Endothelial cell of umbilical vein (primary cell): ENCODE measurements around the gene MKLN1. TPM values are rescaled to one million over a fixed set of nuclear protein-coding genes. Genes with fewer than 3 reads are reported as not detected.

Experiments
- BruUV-seq: library from RNA; stranded (reverse); fragments of 400-500 nt; replicated peaks from 2 replicates; lab custom pipeline; 2021; lab: Mats Ljungman, UMichigan
- CTCF ChIA-PET: fragments of 300-600, 350-600 bp; sonication (Branson Sonifier 250); formaldehyde crosslinking; loops from one replicate; lab custom pipeline; 2021; ENCODE audit warnings: antibody characterized with exemption, inconsistent platforms; lab: Charles Lee
- POLR2A ChIA-PET: fragments of 300-600, 350-600 bp; sonication (Branson Sonifier 250); formaldehyde crosslinking; loops from one replicate; lab custom pipeline; 2021; ENCODE audit warnings: antibody characterized with exemption, inconsistent platforms; lab: Charles Lee
- DNase-seq: peaks from one replicate; pipeline ENCODE4 v3.0.0-alpha.2; 2011; ENCODE audit warnings: low read depth, low spot score
- FAIRE-seq: peaks from 2 replicates; lab custom pipeline; 2011; peaks lifted over from hg19 to GRCh38; lab: Jason Lieb, UNC
- H2AFZ ChIP-seq: 2 replicates; pipeline ENCODE4 v1.6.0; 2012; ENCODE audit warnings: low read depth, low read length, control low read depth, inconsistent platforms
- H3K27ac ChIP-seq: 2 replicates; pipeline ENCODE4 v1.5.1; 2011; ENCODE audit warnings: low read depth, mild to moderate bottlenecking, control low read depth, low read length, moderate library complexity; ENCODE audit not compliant: insufficient read depth
- H3K27me3 ChIP-seq, 2 experiments: 2 replicates each; pipeline versions ENCODE4 v1.6.0 to v1.6.1; 2011; ENCODE audit warnings: low read length in 2 of 2, mixed read lengths in 1 of 2; ENCODE audit not compliant: control insufficient read depth in 2 of 2, insufficient read depth in 2 of 2
- H3K36me3 ChIP-seq, 2 experiments: 2 replicates in 1 of 2; 3 replicates in 1 of 2; pipeline ENCODE4 v1.5.1; 2011; ENCODE audit warnings: low read length in 2 of 2, mild to moderate bottlenecking in 1 of 2, moderate library complexity in 1 of 2; ENCODE audit not compliant: control insufficient read depth in 2 of 2, insufficient read depth in 2 of 2; ENCODE audit errors: extremely low read depth in 1 of 2
- H3K4me1 ChIP-seq: 3 replicates; pipeline ENCODE4 v1.5.1; 2011; ENCODE audit warnings: mild to moderate bottlenecking, low read length; ENCODE audit not compliant: control insufficient read depth, insufficient read depth; ENCODE audit errors: extremely low read depth
- H3K4me2 ChIP-seq: 2 replicates; pipeline ENCODE4 v1.6.1; 2011; ENCODE audit warnings: low read length, control low read depth, mixed read lengths; ENCODE audit not compliant: insufficient read depth
- H3K4me3 ChIP-seq, 3 experiments: fragments of 200-600 bp in 1 of 3; sonication (generic), shearing (Covaris generic) in 1 of 3; replicated peaks in 1 of 3; 2 replicates each; pipeline ENCODE4 v1.5.1; 2011 to 2016; ENCODE audit warnings: control low read depth in 3 of 3, low read length in 3 of 3, mild to moderate bottlenecking in 2 of 3, inconsistent platforms in 1 of 3, low read depth in 1 of 3, moderate library complexity in 1 of 3; ENCODE audit not compliant: insufficient read depth in 1 of 3
- H3K79me2 ChIP-seq: 2 replicates; pipeline ENCODE4 v1.6.0; 2012; ENCODE audit warnings: low read length, inconsistent platforms; ENCODE audit not compliant: control insufficient read depth, insufficient read depth
- H3K9ac ChIP-seq: replicated peaks from 2 replicates; pipeline ENCODE3; 2011; ENCODE audit warnings: low read length, control low read depth; ENCODE audit not compliant: insufficient read depth; ENCODE audit errors: extremely low read depth
- H3K9me1 ChIP-seq: replicated peaks from 3 replicates; pipeline ENCODE4 v1.6.0; 2011; ENCODE audit warnings: mild to moderate bottlenecking, low read length; ENCODE audit not compliant: control insufficient read depth, insufficient read depth; ENCODE audit errors: extremely low read depth
- H3K9me3 ChIP-seq: replicated peaks from 2 replicates; pipeline ENCODE4 v1.5.1; 2012; ENCODE audit warnings: low read length, inconsistent platforms; ENCODE audit not compliant: control insufficient read depth, insufficient read depth
- H4K20me1 ChIP-seq: replicated peaks from 2 replicates; pipeline ENCODE3; 2011; ENCODE audit warnings: mild to moderate bottlenecking, low read length; ENCODE audit not compliant: control insufficient read depth, insufficient read depth; ENCODE audit errors: extremely low read depth
- EZH2 ChIP-seq: IDR thresholded peaks from 2 replicates; pipeline ENCODE4 v1.6.1; 2012; ENCODE audit warnings: borderline replicate concordance, low read depth, mild to moderate bottlenecking, moderate library complexity, low read length, inconsistent platforms; ENCODE audit not compliant: severe bottlenecking
- FOS ChIP-seq: IDR thresholded peaks from 2 replicates; pipeline ENCODE4 v1.6.1; 2011; ENCODE audit warnings: mild to moderate bottlenecking, low read length, moderate library complexity, borderline replicate concordance; ENCODE audit not compliant: insufficient read depth
- GATA2 ChIP-seq: IDR thresholded peaks from 2 replicates; pipeline ENCODE4 v1.7.0; 2011; ENCODE audit warnings: low read depth, mild to moderate bottlenecking, moderate library complexity, mixed read lengths, low read length; ENCODE audit not compliant: insufficient read length, insufficient read depth
- JUN ChIP-seq: IDR thresholded peaks from 2 replicates; pipeline ENCODE4 v1.6.1; 2011; ENCODE audit warnings: borderline replicate concordance, low read depth; ENCODE audit not compliant: insufficient read length, insufficient read depth
- MYC ChIP-seq: IDR thresholded peaks from one replicate; pipeline ENCODE4 v1.6.1; 2011; ENCODE audit warnings: mild to moderate bottlenecking, low read depth, low read length
- POLR2A ChIP-seq: IDR thresholded peaks from 2 replicates; pipeline ENCODE4 v1.6.1; 2012; ENCODE audit warnings: low read depth, mild to moderate bottlenecking, control low read depth, low read length
- POLR2AphosphoS5 ChIP-seq: IDR thresholded peaks from 2 replicates; pipeline ENCODE4 v1.6.1; 2012; ENCODE audit warnings: low read depth, mild to moderate bottlenecking, control low read depth, low read length, moderate library complexity; ENCODE audit not compliant: insufficient read depth
- dilution Hi-C: fragments of 300-500 bp; cut with MboI; formaldehyde crosslinking; loops from one replicate; pipeline ENCODE4 v1.15.0; 2019; ENCODE audit warnings: low sequenced_read_pairs; ENCODE audit not compliant: extremely low pct_ligation_motif_present
- intact Hi-C: fragments of 100-400 bp; cut with micrococcal nuclease; formaldehyde crosslinking; loops from one replicate; pipeline ENCODE4 v1.10.0; 2022
- polyA plus RNA-seq, 4 experiments: library from polyadenylated mRNA; depleted of rRNA in 3 of 4; stranded (reverse) in 3 of 4; unstranded in 1 of 4; fragments of >200 nt; gene quantifications; 2 replicates each; pipeline versions ENCODE4 v1.2.1 to v1.2.3, GENCODE V29; 2011 to 2012; ENCODE audit warnings: missing spikeins in 1 of 4
- total RNA-seq: library from RNA; stranded (reverse); gene quantifications from 2 replicates; pipeline ENCODE4 v1.2.3, GENCODE V29; 2021
- TF ChIP-seq, protein P1 (sequence below), 2 donors: IDR thresholded peaks; 1 replicate in 1 of 2; 2 replicates in 1 of 2; pipeline ENCODE4 v1.5.1; 2011; ENCODE audit warnings: low read length in 2 of 2, mild to moderate bottlenecking in 2 of 2, moderate library complexity in 2 of 2, control low read depth in 1 of 2, inconsistent platforms in 1 of 2, low read depth in 1 of 2; ENCODE audit not compliant: insufficient read depth in 1 of 2; ENCODE audit errors: extremely low read depth in 1 of 2
- TF ChIP-seq, protein P2 (sequence below): IDR thresholded peaks from 2 replicates; pipeline ENCODE4 v1.6.1; 2011; ENCODE audit not compliant: insufficient read depth, insufficient read length

Gene MKLN1
- total and polyA plus RNA-seq, 2 donors (not counting 3 experiments of a cell fraction or from before 2014, with no cell fraction given): 12.2 to 32.1 TPM

DNA sequence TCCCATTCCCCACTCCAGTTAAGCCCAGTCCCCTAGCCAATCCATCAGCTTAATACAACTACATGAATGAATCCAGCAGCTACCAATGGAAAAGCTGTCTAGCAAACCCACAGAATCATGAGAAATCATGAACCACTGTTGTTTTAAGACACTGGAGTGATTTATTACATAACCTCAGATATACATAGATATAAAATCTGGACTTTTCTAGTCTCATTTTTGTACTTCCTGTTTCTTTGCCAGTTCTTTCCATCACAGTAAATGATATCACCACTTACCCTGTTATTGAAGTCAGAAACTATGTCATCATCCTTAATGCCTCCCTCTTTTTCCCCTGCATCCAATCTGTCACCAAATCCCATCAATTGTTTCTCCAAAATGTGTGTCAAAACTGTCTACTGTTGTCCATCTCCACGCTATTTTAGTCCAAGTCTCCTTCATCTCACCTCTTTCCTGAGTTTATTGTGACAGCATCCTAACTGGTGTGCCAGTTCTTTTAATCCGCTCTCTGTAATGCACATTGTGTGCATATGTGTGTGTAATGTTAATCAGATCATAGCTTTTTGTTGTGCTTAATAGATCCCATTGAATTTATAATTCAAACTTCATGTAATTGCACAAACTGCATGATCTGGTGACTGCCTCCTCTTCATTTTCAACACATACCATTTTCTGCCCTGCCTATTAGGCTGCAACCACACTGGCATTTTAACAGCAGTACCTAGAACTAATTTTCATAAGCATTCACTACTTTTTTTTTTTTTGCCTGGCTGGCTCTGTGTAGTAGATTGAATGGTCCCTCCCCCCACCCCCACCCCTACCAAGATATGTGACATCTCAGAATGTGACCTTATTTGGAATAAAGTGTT, 56.0 kb downstream of the MKLN1 start:
- ChIA-PET POLR2A (no interaction called here), CTCF (no interaction called here)
- Histone ChIP-seq H3K4me2 (no peak overlapping the region), H3K4me3 (no peak overlapping the region), H3K9me1 (no peaks in the 10 kb centered on the region), H3K4me1 (no peaks in the 10 kb centered on the region), H3K36me3 (no peaks in the 10 kb centered on the region), H3K9me3 (no peaks in the 10 kb centered on the region), H3K9ac (no peak overlapping the region), H4K20me1 (peaks cover 4% of the 10 kb centered on the region), H3K79me2 (peaks cover 27% of the 10 kb centered on the region), H2AFZ (no peak overlapping the region), H3K27ac (no peak overlapping the region), H3K27me3 (no peaks in the 10 kb centered on the region)
- FAIRE-seq: no peak
- intact Hi-C loops (no loop called here), dilution Hi-C loops (no loop called here)
- DNase-seq: peak; percentile 37
- no TSS peak for BruUV-seq
- no peak for TF ChIP-seq FOS
- TF ChIP-seq JUN: no peak
- TF ChIP-seq, protein P1, sequence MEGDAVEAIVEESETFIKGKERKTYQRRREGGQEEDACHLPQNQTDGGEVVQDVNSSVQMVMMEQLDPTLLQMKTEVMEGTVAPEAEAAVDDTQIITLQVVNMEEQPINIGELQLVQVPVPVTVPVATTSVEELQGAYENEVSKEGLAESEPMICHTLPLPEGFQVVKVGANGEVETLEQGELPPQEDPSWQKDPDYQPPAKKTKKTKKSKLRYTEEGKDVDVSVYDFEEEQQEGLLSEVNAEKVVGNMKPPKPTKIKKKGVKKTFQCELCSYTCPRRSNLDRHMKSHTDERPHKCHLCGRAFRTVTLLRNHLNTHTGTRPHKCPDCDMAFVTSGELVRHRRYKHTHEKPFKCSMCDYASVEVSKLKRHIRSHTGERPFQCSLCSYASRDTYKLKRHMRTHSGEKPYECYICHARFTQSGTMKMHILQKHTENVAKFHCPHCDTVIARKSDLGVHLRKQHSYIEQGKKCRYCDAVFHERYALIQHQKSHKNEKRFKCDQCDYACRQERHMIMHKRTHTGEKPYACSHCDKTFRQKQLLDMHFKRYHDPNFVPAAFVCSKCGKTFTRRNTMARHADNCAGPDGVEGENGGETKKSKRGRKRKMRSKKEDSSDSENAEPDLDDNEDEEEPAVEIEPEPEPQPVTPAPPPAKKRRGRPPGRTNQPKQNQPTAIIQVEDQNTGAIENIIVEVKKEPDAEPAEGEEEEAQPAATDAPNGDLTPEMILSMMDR (IDR thresholded peaks at IDR 0.05; ENCODE audit: extremely low read depth in 1 of 2, insufficient read depth in 1 of 2, low read depth in 1 of 2, low read length in 2 of 2): no peak
- no peak for TF ChIP-seq GATA2
- TF ChIP-seq EZH2: no peak
- TF ChIP-seq POLR2A: no peak
- TF ChIP-seq MYC: no peak
- TF ChIP-seq POLR2AphosphoS5: no peak
- TF ChIP-seq, protein P2, sequence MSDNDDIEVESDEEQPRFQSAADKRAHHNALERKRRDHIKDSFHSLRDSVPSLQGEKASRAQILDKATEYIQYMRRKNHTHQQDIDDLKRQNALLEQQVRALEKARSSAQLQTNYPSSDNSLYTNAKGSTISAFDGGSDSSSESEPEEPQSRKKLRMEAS: no peak
